NCI-H748 treated with DMSO at 0.1 percent for 48 hours (cell line): ENCODE data around the gene C1orf167.

Experiments used
- DNase-seq: peaks from one replicate; lab custom pipeline; 2025; lab: John Stamatoyannopoulos, UW

Gene C1orf167

DNA sequence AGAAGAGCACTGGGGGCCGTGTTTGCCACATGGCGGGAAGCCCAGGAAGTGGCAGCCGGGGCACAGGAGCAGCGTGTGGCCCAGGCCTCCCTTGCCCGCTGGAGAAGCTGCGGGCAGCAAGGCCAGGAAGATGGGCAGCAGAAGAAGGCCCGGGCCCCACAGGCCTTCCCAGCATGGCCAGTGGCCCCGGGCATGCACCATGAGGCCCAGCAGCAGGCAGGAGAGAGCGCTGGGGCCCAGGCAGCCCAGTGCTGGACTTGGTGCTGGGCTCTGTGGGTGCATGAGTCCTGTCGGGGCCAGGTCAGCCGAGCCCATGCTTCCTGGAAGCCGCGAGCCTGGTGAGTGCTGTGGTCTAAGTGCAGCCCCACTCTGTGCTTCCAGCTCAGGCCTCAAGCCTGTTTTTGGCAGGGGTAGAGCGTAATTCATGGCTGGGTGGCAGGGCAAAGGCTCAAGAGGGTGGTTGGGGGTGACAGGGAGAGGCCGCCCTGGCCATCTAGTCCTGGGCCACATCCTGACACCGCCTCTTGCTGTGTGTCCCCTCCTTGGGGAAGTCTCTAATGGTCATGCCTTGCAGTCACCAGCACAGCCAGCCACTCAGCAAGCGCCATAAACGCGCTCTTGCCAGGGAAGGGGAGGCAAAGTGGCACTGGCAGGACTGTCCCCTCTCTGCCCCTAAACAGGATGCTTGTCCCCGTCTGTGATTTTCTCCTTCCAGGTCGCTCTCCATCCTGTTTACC, 22.4 kb downstream of the C1orf167 start:
- DNase-seq: no peak

DNA sequence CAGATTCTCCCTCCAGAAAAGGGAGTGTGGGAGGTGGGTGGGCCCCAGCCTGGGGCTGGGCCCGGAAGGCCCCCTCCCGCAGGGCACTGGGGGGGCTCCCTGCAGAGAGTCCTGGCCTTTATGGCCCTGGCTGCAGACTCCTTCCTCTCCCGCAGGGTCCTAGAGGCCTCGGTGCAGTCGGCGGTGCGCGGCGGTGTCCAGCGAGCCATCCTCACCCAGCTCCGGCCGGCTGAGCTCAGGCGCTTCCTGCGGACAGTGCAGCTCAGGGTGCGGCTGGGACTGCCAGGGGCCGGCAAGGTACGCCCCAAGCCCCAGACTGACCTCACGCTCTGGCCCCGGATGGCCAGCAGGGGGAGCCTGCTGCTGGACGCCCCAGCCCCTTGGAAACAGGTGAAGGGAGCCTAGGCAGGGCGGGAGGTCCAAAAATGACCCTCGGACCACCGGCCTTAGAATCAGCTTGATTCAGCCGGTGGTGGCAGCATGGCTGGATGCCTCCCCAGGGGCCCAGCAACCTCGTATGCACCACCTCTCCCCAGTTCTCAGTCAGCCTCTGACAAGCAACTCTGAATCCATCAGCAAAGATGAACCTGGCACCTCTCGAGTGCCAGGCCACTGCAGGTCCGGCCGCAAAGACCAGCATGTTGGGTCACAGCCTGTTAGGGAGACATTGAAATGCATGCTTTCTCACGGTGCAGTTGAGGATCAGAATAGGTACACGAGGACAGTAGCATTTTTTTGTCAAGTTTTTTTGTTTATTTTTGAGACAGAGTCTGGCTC, 23.2 kb downstream of the C1orf167 start:
- no peak for DNase-seq

DNA sequence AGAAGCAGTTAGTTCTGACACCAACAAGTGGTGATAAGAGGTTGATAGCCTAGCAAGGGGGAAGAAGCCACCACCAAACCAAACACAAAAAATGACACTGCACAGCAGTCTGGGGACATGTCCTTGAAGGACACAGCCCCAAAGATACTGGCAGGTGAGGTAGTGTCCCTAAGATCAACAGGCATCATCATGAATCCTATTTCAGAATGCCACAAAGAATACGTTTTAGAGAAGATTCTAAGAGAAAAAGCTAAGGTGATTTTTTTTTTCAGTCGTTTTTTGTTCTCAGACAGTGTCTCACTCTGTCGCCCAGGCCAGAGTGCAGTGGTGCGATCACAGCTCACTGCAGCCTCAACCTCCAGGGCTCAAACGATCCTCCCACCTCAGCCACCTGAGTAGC, 24.2 kb downstream of the C1orf167 start:
- DNase-seq: no peak

DNA sequence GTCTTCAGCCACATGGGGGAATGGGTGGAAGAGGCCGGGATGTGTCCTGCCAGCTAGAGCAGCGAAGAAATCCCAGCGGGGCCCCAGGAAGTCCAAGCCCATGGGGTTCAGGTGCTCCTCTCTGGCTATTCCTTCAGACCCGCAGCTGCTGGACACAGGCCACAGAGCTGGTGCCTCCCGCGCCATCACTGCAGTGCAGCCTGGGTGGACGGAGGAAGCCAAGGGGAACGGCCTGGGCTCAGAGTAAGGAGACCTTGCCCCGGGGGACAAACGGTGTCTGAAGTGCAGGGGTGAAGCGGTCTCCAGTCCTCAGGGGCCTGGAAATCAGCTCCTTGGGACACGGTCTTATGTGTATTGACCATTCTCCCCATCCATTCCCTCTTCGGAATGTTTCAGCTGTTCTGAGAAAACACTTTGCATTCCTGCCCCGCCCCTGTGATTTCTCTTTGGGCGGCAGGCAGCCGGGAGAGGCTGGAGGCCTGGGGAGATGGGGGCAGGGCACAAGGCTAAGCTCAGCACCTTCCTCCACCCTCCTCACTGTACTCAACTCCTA, 25.3 kb downstream of the C1orf167 start:
- no peak for DNase-seq

DNA sequence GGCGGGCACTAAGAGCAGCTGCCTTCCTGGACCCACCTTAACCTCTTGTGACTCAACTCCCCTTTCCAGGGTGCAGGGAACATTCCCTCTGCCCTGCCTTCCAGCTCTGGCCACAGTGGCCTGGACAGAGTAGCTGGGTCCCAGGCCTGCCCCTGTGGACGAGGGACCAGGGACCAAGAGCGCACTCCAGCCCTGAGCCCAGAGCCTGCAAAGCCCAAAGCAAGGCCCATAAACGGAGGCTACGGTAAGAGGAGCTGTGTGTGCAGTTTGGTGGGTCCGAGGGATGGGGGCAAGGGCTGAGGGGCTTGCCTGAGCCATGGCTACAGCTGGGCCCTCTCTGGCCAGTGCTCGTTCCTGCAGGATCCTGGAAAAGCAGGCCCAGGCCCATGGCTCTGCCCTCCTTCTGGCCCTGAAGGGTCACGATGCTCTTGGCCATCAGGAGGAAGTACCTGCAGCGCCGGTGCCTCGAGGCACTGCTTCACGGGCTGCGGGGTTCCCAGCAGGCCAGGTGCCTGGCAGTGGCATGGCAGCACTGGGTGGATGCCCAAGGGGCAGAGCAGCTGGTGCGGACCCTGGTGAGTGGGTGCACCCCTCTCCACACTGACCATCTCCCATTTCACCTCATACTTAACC, 25.9 kb downstream of the C1orf167 start:
- DNase-seq: no peak

DNA sequence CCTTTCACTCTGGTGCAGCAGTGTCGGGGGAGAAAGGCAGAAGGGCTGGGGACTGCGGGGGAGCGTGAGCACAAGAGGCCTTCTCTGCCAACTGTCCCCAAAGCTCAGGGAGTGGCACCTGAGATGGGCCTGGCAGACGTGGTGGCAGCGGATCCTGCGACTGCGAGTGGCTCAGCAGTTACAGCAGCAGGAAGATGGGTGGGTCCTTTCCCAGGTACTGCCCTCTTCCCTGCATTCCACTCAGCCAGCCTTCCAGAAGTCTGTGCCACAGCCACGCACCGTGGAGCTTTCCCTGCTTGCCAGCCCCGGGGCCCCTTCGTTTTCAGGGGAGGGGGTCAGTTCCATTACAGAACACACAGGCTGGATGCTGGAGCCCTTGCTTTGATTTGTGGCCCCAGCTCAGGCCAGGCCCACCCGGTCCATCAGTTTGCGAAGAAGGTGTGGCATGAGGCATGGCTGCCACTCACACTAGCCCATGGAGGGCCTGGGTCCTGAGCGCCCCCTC, 26.6 kb downstream of the C1orf167 start:
- no peak for DNase-seq

DNA sequence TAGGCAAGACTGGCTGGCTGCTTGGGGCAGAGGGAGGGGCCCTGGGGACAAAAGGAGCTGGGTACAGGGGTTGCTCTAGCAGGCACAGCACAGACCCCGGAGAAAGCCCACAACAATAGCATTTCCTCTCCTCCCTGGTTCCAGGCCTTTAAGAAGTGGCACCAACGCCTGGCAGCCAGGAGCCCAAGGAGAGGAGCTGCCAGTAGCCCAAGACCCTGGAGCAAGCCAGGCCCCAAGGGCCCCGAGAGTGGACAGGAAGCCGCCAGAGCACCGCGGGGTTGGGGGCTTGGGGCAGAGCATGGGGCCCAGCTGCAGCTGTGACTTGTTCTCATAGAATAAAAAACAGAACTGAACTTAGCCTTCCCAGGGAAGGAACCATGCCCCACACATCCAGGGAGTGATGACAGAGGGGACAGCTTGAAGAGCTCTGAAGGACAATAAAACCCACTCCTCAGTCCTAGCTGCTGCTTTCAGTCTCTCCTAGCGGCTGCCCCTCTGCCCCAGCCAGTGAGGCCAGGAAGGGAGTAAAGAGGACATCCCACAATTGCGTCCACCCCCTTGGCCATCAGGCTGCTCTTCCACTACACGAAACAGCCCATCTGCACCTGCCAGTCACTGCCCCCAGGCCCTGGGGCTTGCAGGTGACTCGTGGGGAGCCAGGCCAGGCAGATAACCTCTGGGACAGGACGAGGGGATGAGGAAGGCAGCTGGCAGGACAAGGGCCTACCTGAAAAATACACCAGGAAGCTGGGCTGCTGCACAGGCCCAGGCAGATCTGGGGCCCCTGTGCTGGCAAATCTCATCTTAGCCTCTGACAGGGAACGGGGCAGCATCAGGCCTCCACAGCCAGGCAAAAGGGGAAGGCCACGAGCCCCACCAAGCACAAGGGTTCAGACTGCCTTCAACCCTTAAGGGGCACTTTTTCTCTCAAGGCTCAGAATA, 27.4 kb downstream of the C1orf167 start:
- no peak for DNase-seq

DNA sequence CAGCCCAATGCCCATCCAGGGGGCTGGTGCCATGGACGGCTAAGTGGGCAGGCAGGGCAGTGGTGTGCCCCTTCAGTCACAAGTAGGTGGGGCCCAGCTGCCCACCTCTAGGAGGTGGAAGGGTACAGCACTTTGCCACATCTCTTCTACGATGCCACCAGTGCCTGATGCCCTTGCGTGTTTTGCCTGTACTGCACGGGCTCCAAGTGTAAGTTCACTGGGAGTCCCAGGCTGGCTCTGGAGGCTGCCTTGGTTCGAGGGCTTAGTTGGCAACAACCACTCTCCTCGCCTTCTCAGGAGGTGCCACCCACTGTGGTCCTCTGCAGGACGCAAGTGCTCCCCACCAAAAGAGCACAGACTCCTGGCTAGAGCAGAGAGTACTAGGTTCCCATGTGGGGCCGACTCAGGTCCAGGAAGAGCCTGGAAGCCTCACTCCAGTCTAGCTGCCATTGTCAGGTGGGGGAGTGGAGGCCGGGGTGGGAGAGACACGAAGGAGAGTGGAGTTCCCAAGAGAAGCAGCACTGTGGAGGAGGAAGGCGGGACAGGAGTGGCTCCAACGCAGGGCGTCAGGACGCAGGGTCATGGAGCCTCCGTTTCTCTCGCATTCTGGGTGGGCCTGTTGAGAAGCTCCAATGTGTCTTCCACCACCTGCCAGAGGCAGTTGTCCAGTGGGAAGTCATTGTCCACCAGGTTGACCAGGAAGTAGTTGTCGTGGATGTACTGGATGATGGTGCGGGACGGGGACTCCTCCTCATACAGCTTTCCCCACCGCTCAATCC, 28.3 kb downstream of the C1orf167 start:
- no peak for DNase-seq

DNA sequence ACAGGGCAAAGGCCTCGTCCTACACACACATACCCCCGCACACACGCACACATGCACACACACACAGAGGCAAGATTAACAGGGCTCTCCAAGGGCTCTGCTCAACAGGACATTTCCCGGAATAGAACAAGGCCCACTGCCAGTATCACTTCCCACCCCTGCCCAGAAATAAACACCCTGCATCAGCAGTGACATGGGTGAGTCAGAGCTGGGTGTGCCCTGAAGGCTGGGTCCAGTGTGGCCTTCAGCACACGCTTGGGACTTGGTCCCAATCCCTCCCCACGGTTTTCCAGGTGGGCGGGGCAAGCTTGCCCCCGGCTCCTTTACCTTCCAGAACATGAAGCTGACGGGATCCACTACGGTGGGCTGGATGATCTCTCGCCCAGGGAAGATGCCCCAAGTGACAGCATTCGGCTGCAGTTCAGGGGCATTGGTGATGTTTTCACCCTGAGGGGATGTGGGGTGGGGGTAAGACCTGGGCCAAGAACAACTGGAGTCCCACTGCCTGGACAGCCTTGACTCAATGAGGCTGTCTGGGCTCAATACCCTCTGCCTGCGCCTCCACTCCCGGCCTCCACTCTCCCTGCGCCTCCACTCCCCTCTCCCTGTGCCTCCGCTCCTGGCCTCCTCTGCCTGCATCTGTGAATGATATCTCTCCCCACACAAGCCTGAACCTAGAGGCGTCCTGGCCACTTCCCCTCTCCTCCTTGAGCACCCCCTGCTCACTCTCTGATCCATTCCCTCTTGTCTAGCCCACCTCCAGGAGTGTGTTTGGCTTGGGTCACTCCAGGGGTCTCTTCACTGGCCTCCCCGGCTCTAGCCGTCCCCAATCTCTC, 29.1 kb downstream of the C1orf167 start:
- no peak for DNase-seq

DNA sequence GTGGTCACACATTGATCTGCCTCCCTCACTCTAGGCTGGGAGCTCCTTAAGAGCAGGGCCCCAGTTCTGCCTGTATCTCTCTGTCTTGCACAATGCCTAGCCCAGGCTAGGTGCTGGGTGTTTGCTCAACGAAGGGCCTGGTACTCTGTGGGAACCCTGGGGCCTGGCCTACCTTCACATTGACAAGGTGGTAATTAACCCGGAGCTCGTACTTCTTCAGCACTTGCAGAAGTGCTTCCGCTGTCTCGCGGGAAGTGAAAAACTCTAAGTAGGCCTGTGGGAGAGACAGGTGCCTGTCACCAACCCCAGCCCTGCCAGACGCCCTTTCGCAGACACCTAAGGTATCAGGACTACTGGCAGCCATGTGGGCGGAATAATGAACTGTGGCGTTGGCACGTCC, 30.1 kb downstream of the C1orf167 start:
- no peak for DNase-seq

DNA sequence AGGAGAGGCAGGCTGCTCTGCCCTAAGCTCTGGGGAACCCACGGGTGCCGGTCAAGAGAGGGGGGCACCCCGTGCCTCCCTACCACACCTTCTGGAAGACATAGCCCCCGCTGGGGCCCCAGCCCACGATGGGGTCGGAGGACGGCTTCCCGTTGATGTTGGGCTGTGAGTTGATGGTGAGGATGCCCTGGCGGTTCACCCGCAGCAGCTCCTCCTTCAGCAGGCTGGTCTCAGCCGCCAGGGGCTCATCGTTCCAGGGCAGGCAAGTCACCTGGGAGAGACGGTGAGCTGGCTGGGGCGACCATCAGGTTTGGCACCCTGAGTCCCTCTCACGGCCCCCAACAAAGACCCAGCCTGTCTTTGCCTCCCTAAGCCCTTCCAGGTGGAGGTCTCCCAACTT, 31.8 kb downstream of the C1orf167 start:
- no peak for DNase-seq

DNA sequence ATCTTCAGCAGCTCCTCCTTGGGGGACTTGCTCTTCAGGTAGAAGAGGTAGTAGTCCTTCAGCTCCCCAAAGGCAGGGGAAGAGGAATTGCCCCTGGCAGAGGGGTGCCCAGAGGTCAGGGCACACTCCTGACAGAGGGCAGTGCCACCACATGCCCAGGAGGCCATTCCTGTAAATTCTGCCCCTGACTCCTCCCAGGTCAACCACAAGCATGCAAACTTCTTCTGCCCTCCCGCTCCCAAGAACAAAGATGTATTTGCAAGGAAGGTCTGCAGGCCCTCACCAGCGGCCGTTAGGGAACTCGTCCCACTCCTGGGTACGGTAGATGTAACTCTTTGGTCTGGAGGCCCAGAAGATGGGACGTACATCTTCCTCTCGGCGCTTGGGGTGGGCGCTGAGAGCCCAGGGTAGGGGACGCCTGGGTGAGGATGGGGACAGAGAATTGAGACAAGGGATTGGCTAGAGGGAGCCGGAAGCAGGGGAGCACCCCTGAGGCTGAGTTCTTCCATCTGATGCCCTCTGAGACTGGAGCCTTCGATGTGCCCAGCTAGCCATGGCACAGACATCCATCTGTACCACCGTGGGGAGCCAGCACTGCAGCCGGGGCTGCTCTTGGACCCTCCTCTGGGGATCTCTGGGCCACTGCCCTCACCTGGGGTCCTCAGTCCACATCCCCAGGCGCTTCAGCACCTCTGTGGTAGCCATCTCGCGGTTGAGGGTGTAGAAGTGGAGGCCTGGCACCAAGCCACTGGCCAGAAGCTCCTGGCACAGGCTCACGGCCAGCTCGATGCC, 32.6 kb downstream of the C1orf167 start:
- DNase-seq: no peak

DNA sequence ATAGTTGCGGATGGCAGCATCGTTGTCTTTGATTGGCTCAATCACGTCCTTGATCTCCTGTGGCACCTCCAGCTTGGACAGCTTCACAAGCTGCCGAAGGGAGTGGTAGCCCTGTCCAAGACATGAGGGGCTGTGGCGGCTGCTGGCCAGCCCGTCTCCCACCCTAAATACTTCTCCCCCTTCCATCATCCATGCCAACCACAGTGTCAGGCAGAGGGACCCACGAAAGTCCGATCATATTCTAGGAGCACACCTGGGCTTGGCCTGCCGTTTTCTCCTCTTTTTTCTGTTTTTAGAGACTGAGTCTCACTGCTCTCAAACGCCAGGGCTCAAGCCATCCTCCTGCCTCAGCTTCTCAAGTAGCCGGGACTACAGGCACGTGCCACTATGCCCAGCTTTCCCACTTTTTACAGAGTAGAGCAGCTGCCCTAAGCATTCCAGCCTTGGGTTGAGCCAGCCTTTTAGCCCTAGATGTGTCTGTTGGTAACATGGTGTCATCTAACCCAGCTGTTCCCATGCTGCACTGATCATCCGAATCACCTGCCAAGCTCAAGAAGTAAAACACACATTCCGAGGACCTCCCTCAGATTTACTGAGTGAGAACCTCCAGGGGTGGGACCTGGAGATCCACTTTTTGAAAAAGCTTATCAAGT, 33.4 kb downstream of the C1orf167 start:
- DNase-seq: no peak

DNA sequence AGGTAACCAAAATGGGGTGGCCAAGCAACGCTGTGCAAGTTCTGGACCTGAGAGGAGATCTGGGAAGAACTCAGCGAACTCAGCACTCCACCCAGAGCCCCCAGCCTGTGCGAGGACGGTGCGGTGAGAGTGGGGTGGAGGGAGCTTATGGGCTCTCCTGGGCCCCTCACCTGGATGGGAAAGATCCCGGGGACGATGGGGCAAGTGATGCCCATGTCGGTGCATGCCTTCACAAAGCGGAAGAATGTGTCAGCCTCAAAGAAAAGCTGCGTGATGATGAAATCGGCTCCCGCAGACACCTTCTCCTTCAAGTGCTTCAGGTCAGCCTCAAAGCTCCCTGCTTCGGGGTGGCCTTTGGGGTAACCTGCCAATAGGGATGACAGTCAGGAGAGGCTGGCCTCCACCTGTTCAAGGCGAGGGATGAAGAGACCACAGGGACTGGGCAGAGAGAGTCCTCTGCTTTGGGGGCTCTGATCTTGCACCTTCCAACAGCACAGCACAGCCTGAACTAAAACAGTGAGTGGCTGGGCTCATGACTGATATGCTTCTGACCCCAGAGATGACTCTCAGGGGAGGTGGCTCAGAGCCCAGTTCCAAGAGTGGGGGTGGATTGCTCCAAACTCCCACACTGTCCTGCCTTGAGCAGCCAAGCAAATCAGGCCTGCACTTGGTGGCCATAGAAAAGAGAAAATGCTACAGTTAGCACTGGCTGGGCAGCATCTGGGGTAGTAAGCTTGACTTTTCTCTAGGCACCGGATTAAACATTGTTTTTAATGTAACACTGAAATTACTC, 34.2 kb downstream of the C1orf167 start:
- DNase-seq: no peak

DNA sequence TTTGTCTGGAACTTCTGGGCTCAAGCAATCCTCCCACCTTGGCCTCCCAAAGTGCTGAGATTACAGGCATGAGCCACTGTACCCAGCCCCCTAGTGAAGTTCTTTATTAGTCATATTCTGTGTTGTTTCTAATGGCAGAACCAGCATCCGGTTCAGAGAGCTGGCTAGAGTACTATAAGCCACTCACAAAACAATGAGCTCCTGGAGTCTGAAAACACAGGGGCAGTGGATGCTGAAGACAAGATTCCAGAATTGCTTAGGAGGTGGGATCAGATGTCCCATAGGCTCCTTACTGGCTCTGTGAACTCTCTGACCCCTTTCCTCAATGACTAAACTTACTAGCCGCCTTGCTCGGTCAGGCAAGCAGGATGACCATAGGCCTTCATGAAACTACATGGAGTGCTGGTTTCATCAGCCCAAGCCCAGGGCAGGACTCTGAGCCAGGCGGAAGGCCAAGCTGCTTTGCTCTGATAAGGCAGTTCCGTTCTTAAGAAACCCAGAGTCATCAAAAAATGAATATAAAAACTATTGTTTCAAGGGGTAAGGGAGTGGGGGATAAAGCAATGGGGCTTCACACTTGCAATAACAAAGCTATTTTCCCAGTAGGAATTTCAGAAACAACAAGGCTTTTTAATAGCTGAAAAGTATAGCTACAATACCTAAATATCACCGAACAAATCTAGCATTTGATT, 35.7 kb downstream of the C1orf167 start:
- DNase-seq: no peak

DNA sequence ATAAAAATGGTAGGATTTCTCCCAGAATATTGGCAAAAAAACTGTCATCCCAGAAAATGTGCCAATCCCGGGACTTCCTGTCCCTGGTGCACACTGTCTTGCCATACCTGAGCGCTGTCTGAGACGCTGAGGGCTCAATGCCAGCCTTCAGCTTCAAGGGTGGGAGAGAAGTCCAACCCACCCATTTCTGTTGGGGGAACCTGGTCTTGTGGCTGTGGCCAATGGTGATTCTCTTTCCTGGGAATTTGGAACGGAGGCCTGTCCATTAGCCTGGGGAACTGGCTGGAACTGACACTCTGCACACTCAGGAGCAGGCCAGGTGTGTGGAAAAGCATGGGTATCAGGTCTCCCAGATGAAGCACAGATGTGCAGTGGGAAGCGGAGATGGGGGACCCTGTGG, 37.1 kb downstream of the C1orf167 start:
- DNase-seq: no peak

DNA sequence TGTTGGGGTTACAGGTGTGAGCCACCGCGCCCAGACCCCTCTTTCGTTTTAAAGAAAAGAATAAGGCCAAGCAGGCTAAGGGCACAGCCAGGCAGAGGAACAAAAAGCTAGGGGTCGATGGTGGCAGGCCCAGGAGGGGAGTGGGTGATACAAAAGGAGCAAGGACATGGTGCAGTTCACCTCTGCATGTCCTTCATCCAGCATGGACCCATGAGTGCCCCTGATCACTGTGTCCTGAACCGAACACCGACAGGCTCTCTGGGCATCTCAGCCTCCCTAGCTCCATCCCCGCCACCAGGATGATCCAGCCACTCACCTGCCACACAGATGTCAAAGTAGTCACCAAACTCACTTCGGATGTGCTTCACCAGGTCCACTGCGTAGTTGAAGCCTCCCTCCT, 37.9 kb downstream of the C1orf167 start:
- DNase-seq: no peak
